ENCODE measurements around the gene DMPK.
"Not testable (repeated sequence)": the region's sequence is repeated elsewhere in the genome, so short reads cannot be mapped to it uniquely, and the experiment has no call there.

Gene DMPK

GRCh38 chr19:45814851-45815480 lies 32.7 kb upstream of the DMPK start, which contains the start of gene RSPH6A:
Gene RSPH6A, minus strand, starts transcription at chr19:45815308. Its CDS starts 132 bp downstream, at chr19:45815176.
- DNase-seq = no peak

GRCh38 chr19:45814166-45814780 lies 32.0 kb upstream of the DMPK start:
- DNase-seq = no peak

GRCh38 chr19:45812297-45812696 lies 30.0 kb upstream of the DMPK start:
- DNase-seq = no peak

- DNase-seq = no peak
Measured at GRCh38 chr19:45809643-45810159, 27.4 kb upstream of the DMPK start.

GRCh38 chr19:45805719-45806118 lies 23.4 kb upstream of the DMPK start:
- no peak for DNase-seq

- no peak for DNase-seq
Measured at GRCh38 chr19:45804959-45805230, 22.6 kb upstream of the DMPK start.

- no peak for DNase-seq
Measured at GRCh38 chr19:45804140-45804958, 22.1 kb upstream of the DMPK start.

GRCh38 chr19:45801603-45802175 lies 19.4 kb upstream of the DMPK start:
- no peak for DNase-seq

GRCh38 chr19:45800070-45800553 lies 17.8 kb upstream of the DMPK start:
- no peak for DNase-seq

- DNase-seq = not testable (repeated sequence)
Measured at GRCh38 chr19:45799541-45799940, 17.3 kb upstream of the DMPK start.

- DNase-seq = peak; percentile 43
Measured at GRCh38 chr19:45798995-45799517, 16.8 kb upstream of the DMPK start.

GRCh38 chr19:45794627-45795026 lies 12.3 kb upstream of the DMPK start:
- DNase-seq = no peak

- DNase-seq = no peak
Measured at GRCh38 chr19:45793876-45794275, 11.6 kb upstream of the DMPK start.

GRCh38 chr19:45793178-45793564 lies 10.9 kb upstream of the DMPK start:
- no peak for DNase-seq

- peak; percentile 100 for DNase-seq
Measured at GRCh38 chr19:45792470-45793177, 10.3 kb upstream of the DMPK start, which contains the start of gene DMWD. Gene DMWD, minus strand, starts transcription at chr19:45792845. Its CDS starts 89 bp downstream, at chr19:45792756.

- DNase-seq = no peak
Measured at GRCh38 chr19:45791744-45792469, 9.6 kb upstream of the DMPK start.

GRCh38 chr19:45790942-45791341 lies 8.7 kb upstream of the DMPK start:
- no peak for DNase-seq

- DNase-seq = no peak
Measured at GRCh38 chr19:45789035-45789786, 6.9 kb upstream of the DMPK start.

GRCh38 chr19:45786533-45786894 lies 4.2 kb upstream of the DMPK start:
- no peak for DNase-seq

- no peak for DNase-seq
Measured at GRCh38 chr19:45785781-45786532, 3.7 kb upstream of the DMPK start.
